T-helper 22 cell (primary cell): ENCODE measurements around the gene INPP5A.
"Not testable (repeated sequence)": the region's sequence is repeated elsewhere in the genome, so short reads cannot be mapped to it uniquely, and the experiment has no call there.

Experiments used
- DNase-seq: peaks from one replicate; pipeline ENCODE4 v3.0.0-alpha.2; 2020; ENCODE audit warnings: low read depth

The INPP5A gene

DNA sequence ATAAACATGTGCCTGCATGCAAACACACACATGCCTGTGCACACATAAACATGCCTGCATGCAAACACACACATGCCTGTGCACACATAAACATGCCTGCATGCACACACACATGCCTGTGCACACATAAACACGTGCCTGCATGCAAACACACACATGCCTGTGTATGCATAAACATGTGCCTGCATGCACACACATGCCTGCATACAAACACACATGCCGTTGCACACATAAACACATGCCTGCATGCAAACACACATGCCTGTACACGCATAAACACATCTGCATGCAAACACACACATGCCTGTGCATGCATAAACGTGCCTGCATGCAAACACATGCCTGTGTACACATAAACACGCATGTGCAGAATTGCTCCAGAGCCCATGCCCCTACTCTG, 226.0 kb downstream of the INPP5A start:
- no peak for DNase-seq

DNA sequence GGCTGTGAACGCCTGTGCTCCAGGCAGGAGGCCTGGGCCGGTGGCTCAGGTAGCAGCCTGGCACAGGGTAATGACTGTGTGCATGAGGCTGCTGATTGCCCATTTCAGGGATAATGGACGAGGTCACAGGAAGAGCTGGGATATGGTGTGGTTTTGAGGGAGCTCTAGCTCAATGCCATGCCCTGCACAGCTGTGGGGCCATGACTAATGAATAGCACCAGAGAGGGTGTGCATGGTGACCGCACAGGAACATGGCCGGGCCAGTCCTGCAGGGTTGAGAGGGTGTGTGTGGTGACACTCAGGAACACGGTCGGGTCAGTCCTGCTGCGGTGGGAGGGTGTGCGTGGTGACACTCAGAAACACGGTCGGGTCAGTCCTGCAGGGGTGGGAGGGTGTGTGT, 226.5 kb downstream of the INPP5A start:
- DNase-seq, result no peak

DNA sequence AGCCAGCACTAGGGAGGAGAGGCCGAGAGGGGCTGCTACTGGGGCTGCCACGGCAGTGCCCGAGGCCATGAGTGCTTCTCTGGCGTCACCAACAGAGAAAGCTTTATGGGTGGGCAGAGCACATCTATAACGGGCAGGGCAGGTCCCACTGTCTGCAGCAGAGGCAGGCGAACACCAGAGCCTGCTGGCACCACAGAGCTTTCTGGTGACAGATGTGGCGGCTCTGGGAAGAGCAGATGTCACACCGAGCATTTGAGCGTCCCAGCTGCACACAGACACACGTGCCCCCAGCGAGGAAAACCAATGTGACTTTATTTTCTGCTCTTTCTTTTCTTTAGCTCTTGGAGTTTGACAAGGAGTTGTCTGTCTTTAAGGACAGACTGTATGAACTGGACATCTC, 227.8 kb downstream of the INPP5A start:
- DNase-seq, result no peak

DNA sequence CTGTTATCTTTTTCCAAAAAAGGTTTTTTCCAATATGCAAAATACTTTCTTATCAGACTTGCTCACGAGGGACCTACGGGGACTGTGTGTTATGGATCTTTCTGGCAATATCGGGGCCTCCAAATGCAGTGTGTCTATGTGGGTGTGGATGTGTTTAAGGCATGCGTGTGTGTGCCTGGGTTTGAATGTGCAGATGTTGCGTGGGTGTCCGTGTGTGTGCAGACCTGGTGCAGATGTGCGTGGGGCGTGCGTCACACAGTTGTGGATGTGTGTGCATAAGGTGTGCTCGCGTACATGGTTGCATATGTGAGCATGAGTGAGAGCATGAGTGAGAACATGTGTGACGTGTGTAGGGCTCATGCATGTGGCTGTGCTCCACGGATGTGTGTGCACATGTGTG, 228.7 kb downstream of the INPP5A start:
- no peak for DNase-seq

DNA sequence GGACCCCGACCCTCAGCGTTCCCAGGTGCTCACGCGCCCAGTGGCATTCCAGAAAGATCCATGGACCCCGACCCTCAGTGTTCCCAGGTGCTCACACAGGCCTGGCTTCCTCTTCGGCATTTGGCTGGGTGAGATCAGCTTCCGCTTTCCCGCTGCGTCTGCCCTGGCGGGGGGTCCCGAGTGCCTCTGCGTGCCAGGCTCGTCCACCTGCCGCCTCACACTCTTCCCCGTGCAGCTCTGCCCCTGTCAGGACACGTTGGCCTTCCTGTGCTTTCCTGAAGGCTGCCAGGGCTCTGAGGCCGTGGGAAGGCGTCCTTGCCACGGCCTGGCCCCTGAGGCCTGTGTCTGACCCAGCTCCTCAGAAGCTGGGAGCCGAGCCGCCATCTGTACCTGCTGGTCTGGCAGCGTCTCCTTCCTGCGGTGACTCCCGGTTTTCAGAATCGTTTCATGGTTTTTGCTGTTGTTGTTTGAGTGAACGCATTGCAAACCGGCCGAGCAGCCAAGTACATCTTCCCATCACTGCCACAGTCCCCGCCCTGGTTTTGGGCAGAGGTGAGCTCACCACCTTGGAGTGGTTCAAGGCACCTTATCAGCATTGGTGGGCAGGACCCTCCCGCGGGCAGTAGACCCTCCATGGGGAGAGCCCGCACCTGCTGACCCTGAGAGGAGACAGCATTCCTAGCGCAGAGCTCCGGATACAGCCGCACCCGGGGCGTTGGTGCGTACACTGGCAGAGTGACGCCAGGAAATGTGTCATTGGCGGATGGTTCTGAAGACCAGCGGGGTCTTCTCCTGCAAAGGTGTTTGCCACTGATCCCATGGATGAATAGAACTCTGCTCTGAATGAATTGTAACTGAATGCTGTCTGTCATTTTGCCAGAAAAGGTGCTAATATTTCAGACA, 231.0 kb downstream of the INPP5A start:
- no peak for DNase-seq

DNA sequence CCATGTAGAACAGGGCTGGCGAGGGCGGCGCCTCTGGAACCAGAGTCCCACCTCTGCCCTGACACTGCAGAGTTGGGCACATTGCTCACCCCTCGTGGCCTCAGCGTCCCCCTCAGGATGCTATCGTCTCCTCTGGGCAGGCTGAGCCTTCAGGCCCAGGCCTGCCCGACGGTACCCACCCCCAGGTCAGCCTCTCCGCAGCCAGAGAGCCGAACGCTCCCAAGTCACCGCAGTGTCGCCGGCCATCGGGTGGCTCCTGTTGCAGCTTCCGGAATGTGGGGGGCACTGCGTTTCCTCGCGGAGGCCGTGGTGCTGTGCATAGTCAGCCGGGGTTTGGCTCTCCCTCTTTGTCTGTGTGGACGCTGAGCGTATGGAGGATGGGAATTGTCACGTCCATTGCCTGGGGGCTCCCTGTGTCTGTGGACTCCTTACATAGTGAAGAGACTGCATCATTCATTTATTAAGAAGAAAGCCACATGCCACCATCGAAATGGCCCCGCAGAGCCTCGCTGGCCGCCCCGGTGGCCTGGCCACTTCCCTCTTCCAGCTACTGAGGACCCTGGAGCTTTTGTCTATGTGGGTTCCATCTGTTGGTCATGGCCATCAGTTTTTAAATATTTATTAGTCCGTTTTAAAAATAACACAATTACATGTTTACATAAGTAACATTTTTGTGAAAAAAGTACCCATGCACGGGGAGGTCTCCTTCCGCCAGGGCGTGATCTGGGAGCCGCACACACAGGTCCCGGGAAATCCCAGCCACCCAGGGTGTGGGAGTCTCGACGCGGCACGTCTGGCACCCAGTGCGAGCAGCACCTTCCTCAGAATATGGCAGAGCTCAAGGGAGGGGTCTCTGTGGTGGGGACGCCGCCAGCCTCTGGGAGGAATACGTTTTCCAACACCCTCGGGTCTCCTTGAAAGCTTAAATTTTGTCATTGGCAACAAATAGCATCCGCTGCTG, 232.8 kb downstream of the INPP5A start:
- no peak for DNase-seq

DNA sequence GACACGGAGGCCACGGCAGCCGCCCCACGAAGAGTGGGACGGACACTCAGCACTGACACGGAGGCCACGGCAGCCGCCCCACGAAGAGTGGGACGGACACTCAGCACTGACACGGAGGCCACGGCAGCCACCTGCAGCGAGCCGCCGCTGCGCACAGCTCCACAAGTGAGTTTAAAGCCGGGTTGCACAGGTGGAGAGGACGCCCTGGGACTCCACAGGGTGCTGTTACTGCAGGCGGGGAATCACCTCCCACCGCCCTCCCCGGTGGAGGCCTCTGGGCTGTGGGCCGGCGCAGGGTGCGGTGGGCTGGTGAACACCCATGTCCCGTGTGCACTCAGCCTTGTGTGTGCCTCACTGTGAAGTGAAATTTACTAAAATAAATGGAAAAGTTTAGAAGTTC, 235.2 kb downstream of the INPP5A start:
- not testable (repeated sequence) for DNase-seq

DNA sequence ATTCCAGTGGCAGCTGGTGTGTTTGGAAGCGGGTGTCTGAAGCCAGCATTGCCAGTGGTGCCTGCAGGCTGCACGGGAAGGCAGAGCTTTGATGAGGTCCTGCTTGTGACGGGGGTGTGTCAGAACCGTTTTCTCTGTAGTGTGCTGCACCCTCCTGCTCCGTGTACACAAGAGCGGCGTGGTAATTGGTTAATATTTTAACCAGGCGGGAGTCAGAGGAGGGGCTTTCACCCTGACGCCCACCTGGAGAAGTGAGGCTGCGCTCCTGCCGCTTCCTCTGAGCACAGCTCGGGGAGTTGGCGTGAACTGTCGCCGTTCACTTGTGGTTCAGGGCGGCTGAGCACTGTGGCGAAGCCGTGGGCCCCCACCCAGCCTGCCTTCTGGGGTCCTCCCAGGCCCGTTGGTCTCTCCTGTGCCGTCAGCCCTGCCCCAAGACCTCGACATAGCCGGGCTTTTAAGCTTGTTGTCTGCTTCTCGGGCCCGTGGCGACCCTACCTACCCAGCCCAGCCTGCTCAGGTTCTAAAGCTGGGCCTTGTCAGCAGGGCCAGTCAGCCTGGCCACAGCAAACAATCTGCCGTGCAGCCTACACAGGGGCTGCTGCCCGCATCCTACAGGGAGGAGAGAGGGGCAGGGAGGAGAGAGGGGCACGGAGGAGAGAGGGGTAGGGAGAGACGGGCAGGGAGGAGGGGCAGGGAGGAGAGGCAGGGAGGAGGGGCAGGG, 236.8 kb downstream of the INPP5A start:
- DNase-seq, result no peak

DNA sequence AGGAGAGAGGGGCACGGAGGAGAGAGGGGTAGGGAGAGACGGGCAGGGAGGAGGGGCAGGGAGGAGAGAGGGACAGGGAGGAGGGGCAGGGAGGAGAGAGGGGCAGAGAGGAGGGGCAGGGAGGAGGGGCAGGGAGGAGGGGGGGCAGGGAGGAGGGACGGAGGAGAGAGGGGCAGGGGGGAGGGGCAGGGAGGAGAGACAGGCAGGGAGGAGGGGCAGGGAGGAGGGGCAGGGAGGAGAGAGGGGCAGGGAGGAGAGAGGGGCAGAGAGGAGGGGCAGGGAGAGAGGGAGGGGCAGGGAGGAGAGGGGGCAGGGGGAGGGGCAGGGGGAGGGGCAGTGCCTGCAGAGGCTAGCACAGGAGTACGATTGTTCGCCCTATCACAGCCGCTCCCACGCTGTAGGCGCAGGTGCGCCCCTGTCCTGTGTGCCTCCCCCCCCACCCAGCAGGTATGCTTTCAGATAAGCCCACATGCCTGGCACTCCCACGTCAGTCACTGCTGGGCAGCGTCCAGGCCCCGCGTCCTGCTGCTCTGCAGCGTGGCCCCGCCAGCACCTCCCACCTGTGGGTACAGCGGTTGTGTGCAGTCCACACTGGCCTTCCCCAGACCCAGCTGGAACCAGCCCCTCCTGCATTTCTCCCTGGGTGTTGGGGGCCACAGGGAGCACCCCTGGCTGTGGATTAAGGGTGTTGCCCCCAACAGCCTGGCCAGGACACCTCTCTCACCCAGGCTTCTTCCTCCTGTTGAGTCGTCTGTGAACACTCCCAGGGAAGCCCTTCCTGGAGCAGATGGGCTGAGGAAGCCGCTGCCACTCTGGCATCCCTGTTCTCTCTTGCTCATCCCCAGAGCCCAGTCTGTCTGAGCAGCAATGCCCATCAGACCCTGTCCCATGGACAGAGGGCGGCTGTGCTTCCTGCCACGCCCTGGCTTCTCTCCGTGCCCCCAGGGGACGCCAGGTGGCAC, 237.6 kb downstream of the INPP5A start:
- DNase-seq, result no peak

DNA sequence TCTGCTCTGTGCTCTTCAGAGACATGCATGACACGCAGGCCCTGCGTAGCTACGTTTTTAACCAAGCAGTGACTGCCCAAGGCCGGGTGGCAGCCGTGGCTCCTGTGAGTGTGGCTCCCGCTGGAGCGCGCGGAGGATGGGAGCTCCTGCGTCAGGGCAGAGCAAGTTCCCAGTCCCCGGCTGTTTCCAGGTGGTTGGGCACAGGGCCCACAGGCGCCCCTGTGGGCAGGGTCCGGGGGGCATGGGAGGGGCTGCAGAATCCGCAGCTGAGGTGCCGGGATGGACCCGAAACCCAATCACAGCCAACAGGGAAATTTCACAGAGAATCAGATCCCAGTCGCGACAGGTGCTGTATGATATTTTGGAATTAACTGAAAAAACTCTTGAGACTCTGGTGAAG, 238.6 kb downstream of the INPP5A start:
- DNase-seq, result no peak

DNA sequence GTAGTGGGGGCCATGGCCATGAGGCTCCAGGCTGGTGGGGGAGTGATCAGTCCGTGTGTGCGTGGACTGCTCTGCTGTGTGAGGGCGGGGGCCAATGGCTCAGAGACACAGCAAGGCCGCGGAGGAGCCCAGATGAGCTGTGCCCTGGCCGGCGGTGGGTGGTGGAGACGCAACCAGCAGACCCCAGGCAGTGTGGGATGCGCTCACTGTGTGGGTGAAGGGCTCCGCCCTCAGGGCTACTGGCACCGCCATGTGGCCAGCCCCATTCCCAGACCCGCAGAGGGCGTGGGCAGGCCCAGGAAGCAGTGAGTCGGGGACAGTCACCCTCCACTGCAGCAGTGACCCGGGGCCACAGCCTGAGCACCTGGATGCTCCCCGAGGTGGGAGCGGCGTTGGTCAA, 239.2 kb downstream of the INPP5A start:
- no peak for DNase-seq

DNA sequence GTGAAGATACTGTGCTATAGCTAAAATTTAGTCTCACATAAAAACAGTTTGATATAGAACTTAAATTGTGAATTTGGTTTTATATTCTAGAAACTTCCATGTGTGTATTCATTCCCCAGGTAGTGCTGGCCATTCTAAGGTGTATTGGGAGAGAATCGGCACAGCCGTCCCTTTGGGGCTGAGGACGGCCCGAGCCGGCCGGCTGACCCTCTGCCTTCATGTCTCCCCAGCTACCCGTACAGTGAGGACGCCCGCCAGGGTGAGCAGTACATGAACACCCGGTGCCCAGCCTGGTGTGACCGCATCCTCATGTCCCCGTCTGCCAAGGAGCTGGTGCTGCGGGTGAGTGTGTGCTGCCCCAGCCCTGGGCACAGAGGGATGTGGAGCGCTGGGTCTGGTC, 239.9 kb downstream of the INPP5A start:
- DNase-seq, result no peak

DNA sequence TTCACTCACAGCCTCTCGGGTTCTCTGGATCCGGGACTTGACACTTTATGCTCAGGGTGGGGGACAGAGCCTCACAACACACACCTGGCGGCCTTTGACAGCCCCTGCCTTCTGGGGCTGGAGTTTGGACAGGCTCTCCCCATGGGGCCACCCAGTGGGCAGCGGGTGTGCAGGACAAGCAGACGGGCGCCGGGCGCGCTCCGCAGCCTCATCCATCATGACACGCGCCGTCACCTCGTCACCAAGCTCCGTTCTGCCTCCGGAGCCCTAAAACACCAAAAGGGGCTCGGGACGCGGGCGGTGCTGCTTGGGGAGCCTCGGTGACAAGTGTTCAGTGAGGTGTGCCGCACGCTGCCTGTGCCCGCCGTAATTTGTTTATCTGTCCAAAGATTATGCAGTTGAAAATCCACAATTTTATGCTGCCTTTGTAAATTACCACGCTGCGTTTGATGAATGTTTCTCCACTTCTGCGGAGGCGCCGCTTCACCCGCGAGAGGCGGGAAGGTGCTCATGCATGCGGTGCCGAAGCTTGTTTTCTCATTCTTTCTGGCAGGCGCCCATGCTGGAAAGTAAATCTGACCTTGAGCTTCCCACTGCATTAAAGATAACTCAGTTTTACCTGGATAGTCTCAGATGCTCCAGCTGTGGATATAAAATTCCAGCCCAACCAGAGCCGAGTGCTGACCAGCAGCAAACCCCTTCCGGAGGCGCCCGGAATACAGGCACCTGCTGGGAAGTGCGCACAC, 242.1 kb downstream of the INPP5A start:
- no peak for DNase-seq

DNA sequence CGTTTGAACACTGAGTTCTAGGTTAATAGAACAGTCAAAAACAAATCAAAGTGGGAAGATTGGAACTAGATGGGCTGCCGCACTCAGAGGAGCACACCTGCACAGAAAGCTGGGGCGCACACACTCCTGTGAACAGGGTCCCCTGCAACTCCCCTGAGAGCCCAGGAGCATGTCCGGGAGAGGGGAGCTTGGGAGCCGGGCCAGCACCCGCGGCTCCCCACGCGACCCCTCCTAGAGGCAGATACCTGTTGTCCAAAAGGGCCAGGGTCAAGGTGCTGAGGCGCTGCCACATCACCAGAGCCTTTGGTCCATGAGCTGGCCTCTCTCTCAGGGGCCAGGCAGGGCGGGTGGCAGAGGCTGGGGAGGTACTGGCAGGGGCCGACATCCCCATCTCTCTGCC, 242.8 kb downstream of the INPP5A start:
- no peak for DNase-seq

DNA sequence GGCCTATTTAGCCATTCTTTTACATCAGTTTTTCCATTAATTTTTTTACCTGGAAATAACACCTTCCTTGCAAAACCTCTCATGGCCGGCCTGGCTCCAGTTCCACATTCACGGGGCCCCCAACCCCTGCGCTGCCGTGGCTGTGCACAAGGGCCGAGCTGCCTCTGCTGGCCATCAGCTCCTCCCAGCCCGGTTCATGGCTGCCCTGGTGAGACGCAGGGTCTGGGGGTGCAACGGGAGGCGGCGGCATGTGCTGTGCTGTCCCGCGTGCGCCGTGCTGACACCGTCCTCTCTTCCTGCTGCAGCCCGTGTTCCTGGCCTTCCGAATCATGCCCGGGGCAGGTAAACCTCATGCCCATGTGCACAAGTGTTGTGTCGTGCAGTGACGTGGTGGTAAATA, 244.0 kb downstream of the INPP5A start:
- DNase-seq, result no peak

DNA sequence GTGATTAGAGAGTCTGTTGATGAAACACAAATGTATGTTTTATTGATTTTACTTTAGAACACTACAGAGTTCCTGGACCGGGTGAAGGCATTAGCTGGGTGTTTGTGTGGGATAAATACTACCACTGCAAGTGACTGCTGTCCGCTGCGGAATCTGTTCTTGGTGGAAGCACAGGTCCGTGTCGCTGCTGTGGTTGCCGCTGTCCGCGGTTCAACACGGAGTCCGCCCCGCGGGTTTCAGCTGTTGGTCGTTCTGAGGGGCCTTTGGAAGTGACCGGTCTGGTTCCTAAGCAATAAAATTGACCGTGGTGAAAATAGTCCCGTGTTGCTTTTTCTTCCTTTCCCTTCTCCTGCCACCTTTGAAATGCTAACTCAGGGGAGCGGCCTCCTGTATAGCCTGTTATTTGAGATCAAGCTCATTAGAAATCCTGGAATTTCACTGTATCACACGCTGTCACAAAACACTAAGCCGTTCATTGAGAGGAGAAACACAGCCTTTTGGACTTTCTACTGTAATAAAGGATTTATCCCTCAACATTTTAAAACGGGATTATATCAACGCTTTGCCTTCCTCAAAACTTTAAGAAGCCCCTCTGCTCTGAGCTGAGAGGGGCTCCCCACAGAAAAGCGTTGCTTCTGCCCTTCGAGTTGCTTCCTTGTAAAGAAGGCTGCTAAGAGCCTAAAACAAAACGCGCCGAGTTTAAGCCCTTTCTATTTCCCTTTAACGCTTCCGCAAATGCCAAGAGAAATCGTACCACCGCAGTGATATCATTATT, 245.8 kb downstream of the INPP5A start:
- no peak for DNase-seq

DNA sequence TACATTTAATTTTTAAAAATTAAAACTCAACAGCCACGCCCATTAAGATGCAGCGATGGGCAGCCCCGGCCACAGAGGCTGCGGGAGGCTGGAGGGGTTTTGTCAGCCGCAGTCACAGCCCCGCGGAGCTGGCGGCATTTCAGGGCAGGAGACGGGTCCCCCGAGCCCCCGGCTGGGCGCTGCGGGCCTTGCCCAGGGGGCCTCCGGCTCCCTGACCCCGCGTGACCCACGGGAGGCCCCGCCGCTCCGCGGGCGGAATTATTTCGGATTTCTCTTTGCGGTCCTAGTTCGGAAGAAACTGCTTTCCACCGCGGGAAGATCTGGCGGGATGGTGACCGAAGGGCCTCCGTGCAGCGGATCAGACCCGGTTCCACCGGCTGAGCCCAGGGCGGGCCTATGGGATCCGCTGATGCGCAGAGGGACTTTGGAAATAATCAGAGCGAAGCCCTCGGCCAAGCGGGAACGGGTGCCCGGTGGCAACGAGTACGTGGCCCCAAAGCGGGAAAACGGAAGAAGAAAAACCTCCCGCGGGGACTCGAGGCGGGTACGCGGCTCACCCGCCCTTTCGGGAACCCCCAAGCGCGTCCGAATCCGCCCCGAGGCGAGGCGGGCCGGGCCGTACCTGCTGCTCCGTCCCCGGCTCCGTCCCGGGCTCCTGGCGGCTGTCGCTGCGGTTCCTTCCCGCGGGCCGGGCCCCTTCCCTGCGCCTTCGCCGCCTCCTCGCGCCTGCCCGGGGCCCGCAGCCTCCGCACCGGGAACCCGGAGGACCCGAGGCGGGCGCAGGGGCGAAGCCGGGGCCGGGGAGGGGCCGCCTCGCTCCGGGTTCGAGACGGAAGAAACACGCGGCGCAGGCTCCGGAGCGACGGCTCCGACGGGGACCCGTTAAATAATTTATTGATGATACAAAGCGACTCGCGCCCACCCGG, 246.6 kb downstream of the INPP5A start:
- no peak for DNase-seq
